A673 (cell line): ENCODE results near the gene ABCA13.

ENCODE experiments used
- EZH2 ChIP-seq: fragments of 200-600 bp; sonication (generic); IDR thresholded peaks from 2 replicates; pipeline ENCODE4 v1.6.1; 2017; ENCODE audit warnings: borderline replicate concordance, low read depth, mild to moderate bottlenecking, mixed read lengths, antibody characterized with exemption, low read length; ENCODE audit not compliant: poor library complexity, severe bottlenecking
- TF ChIP-seq, protein P1 (sequence below): fragments of 300-800, 200-600 bp; sonication (generic); conservative IDR thresholded peaks from 2 replicates; pipeline ENCODE4 v1.5.1; 2017; ENCODE audit warnings: low read depth, mild to moderate bottlenecking, antibody characterized with exemption, low read length, moderate library complexity, mixed read lengths

DNA sequence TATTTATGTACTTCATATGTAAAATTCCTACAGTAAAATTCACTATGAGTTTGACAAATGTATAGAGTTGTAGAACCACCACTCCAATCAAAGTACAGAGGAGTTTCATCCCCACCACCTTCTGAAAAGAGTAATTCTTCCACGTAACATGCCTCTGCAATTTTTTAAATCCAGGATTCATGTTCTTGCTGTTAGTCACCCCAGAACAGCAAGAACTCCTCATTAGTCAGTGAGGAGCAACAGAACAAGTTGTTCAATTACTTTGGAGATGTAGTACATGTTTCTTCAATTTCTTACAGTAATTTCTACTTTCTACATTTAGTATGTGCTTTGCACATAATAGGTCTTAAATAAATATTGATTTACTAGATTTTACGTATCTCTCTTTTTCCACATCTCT lies 248.1 kb downstream of the ABCA13 start:
- TF ChIP-seq, protein P1, sequence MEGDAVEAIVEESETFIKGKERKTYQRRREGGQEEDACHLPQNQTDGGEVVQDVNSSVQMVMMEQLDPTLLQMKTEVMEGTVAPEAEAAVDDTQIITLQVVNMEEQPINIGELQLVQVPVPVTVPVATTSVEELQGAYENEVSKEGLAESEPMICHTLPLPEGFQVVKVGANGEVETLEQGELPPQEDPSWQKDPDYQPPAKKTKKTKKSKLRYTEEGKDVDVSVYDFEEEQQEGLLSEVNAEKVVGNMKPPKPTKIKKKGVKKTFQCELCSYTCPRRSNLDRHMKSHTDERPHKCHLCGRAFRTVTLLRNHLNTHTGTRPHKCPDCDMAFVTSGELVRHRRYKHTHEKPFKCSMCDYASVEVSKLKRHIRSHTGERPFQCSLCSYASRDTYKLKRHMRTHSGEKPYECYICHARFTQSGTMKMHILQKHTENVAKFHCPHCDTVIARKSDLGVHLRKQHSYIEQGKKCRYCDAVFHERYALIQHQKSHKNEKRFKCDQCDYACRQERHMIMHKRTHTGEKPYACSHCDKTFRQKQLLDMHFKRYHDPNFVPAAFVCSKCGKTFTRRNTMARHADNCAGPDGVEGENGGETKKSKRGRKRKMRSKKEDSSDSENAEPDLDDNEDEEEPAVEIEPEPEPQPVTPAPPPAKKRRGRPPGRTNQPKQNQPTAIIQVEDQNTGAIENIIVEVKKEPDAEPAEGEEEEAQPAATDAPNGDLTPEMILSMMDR: no peak
- no peak for TF ChIP-seq EZH2
